Inflammatory macrophage (primary cell): Measurements from ENCODE around the gene TNFRSF25.
"Not testable (repeated sequence)": the region's sequence is repeated elsewhere in the genome, so short reads cannot be mapped to it uniquely, and the experiment has no call there.

Experiments used
- DNase-seq, 2 donors: peaks; one replicate each; pipeline ENCODE4 v3.0.0-alpha.2; 2020 to 2022

Gene TNFRSF25

DNA sequence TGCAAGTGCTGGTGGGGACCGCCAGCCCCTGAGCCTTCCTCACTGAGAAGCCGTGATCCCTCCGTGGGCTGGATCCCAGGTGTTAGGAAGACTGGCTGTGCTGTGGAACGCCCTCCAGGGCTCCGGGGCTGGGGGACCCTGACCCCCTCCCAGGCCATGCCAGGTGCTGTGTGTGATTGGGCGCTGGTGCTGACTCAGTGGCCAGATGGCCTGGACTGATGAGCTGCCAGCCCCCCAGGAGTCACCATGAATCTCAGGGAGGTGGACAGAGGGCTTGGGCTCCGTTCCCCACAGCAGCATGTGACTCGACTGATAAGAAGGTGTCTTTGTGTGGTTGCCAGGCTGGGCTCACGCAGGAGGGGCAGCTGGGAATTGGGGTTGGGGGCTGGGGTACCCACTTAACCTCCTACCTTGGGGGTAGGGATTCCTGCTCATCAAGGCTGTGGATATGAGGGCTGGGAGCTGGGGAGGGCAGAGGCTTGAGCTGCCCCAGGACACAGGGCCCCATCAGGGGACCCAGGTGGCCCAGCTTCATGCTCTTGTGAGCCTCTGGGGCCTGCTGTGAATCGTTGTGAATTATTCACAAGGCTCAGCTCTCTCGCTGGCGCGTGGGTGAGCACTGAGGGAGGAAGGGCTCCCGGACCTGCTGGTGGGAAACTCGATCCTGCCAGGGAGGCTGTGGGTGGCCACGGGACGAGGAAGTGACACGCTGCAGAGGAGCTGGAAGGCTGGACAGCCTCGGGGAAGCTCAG lies 36.1 kb downstream of the TNFRSF25 start:
- DNase-seq = peak; percentile 55 to 83

DNA sequence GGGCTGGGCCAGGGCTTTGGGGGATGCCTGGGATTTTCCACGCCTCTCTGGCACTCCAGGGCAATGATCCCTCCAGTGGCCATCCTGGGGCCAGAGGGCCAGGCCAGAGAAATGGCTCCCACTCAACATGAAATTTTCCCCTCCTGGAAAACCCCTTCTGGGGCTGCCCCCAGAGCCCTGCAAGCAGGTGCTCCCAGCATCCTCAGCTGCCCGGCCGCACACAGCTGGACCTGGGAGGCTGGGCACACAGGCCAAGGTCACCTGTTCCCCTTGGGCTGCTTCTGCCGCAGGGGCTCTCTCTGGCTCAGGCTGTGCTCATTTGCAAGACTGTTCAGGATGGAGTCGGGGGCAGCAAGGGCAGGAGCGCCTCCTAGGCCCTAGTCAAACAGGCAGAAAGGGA lies 37.5 kb downstream of the TNFRSF25 start:
- DNase-seq = not testable (repeated sequence)

- DNase-seq = no peak
Measured at GRCh38 chr1:6427441-6428390, 38.3 kb downstream of the TNFRSF25 start.

GRCh38 chr1:6426972-6427350 lies 39.0 kb downstream of the TNFRSF25 start:
- DNase-seq = no peak

- no peak for DNase-seq
Measured at GRCh38 chr1:6426277-6426971, 39.5 kb downstream of the TNFRSF25 start.

DNA sequence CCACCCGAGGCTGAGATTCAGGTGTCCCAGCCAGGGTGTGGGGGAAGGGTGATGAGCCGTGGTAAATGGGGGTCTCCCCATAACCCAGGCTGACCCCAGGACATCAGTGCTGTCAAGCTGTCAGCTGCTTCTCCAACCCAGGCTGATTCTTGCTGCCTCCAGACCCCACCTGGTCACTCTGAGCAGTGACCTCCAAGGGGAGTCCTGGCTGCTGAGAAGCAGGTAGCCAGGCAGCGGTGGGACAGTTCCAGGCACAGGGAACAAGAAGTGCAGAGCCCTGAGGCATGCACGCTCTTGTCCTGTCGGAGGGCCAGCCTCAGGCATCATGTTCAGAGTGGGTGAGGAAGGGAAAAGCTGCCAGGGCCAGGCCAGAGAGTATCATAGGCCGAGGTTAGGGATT lies 40.3 kb downstream of the TNFRSF25 start:
- no peak for DNase-seq

- peak in 1 of 2 donors; percentile 18 for DNase-seq
Measured at GRCh38 chr1:6424619-6425593, 41.1 kb downstream of the TNFRSF25 start, which contains the start of gene ESPN. TSS of gene ESPN (plus strand) at chr1:6424776. CDS start at chr1:6424956, 180 bp downstream.

DNA sequence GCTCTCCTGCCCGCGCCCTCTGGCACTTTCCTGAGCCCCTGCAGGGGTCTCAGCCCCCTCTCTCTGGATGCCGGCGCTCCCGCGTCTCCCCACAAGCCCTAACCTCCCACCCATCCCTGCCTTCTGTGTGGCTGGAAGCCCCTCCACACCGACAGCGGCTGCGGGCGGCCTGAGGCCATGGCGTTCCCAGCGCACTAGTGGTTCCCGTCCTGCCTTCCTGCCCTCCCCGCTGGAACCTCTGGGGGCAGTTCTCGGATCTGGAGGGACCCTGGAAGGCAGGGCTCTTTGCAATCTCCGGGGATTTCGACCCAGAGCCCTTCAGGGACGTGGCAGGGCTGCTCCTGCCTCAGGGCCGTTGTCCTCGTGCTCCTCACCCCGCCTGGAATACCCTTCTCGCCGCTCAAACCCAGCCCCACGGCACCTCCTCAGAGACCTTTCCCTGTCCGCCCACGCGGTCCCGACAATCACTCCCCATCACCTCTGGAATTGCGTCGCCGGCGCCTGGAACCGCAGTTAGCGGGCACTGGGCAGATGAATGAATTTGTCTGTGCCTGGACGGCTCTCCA lies 41.9 kb downstream of the TNFRSF25 start:
- no peak for DNase-seq

DNA sequence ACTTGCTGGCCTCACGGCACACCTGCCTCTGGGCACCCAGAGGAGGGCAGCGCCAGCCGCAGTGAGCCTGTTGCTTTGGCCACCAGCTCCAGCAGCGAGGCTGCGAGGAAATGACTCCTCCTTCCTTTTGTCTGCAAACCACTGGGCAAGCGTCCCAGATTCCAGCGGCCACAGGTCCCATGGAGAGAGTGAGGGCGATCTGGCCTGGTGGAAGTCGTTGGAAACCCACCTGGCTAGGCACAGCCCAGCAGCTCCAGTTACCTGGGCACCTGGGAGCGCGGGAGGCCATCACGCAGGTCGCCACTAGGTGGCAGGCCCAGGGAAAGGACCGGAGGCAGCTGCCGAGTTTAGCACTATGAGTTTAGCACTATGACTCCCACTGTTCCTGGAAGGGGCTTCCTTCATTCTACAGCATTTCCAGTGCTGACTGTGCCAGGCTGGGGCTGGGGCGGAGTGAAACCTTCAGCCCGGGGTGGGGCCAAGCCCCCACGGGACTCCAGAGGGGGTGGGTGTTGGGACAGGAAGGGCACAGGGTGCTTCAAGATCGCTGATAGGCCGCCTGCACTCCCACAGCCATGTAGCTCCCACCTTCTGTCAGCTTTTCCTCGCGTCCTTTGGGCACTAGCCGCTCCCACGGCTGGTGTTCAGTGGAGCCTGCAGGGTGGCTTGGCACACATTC lies 42.5 kb downstream of the TNFRSF25 start:
- peak; percentile 9 to 39 for DNase-seq

GRCh38 chr1:6421266-6421665 lies 44.7 kb downstream of the TNFRSF25 start:
- no peak for DNase-seq

- no peak for DNase-seq
Measured at GRCh38 chr1:6420454-6421042, 45.4 kb downstream of the TNFRSF25 start.

DNA sequence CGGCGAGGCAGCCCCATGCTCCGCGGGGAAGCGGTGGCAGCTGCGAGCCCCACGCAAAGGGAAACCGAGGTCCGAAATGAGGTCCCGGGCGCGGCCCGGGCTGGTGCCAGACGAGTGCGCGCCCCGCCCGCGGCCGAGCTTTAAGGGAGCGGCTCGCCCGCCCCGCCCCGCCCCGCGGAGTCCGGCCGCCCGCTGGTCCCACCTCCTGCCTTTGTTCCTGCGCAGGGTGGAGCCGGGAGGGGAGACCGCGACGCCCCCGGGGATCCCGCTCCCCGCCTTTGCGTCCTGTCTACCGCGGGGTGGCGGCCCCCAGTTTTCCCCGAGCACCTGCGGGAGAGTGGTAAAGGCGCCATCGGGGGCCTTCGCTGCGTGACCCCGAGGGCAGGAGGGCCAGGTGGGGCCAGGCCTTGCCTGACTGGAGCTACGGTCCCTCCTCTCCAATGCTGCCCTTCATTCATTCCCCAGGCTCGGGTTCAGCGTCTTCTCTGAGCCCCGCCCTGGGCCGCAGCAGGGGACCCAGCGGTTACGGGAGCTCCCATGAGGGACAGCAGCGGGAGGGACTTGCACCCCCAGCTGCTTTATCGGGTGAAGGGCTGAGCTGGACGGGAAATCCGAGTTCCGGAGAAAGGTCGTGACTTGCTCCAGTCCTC lies 46.0 kb downstream of the TNFRSF25 start, which contains the start of gene HES2:
TSS of gene HES2 (minus strand) at position 116 of the 650 bp plus-strand sequence. CDS start at position 17, 99 bp downstream.
- no peak for DNase-seq

- DNase-seq = no peak
Measured at GRCh38 chr1:6419397-6419803, 46.6 kb downstream of the TNFRSF25 start.

DNA sequence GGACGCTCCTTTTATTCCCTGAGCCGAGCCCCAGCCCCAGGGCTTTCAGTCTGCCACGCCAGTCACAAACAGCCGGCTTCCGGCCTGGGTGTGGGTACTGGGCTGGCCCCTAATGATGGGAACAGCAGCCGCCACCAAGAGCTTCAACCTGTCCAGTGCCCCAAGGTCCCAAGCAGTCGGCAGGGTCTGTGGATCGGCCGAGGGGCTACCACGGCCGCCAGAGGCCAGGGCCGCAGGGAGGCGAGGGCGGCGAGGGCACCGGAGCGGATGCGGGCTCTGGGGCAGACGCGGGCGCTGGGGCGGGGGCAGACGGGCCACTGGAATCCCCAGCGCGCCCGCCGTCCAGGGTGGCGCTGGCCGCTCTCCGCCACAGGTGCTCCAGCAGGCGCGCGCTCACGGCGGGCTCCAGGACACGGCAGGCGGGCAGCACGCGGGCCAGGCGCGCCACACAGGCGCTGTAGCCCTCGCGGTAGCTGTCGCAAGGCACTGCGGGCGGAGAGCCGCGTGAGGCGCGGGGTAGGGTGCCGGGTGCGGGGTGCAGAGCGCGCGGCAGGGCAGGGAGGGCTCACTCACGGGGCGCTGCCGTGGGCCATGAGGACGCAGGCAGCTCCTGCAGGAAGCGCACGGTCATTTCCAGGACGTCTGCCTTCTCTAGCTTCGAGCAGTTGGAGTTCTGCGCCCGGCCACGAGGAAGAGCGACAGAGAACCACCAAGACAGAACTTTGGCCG lies 47.1 kb downstream of the TNFRSF25 start:
- DNase-seq = no peak

GRCh38 chr1:6417961-6418667 lies 47.9 kb downstream of the TNFRSF25 start:
- DNase-seq = no peak

- DNase-seq = no peak
Measured at GRCh38 chr1:6416906-6417305, 49.1 kb downstream of the TNFRSF25 start.

- peak in 1 of 2 donors; percentile 24 for DNase-seq
Measured at GRCh38 chr1:6416295-6416656, 49.7 kb downstream of the TNFRSF25 start.
